ENCODE results near the gene FAM168A. TPM values are rescaled to one million over a fixed set of nuclear protein-coding genes. Genes with fewer than 3 reads are reported as not detected.

FAM168A gene
- total RNA-seq, 1 experiment from 2014 or later, result 21.1 TPM

GRCh38 chr11:73547706-73548595, 50.0 kb downstream of the FAM168A start:
- H3K14ac ChIP-seq (ENCODE audit: insufficient read depth, low read length), result no peak overlapping the region
- no peak overlapping the region for H3K23ac ChIP-seq (ENCODE audit: insufficient read length, low read depth, low read length)
- H3K4me3 Mint-ChIP-seq, result no peak overlapping the region
- H3K23me2 ChIP-seq (ENCODE audit: insufficient read length, low read depth, low read length, poor library complexity, severe bottlenecking), result no peaks in the 10 kb centered on the region
- no peak for DNase-seq
- H3K56ac ChIP-seq (ENCODE audit: insufficient read length, low read depth, low read length), result no peak overlapping the region
- no peaks in the 10 kb centered on the region for H3K36me3 Mint-ChIP-seq (ENCODE audit: insufficient read depth in 1 of 3, low read depth in 3 of 3)
- H2BK20ac ChIP-seq (ENCODE audit: low read depth, low read length, poor library complexity, severe bottlenecking), result no peak overlapping the region
- no peak overlapping the region for H3K4ac ChIP-seq (ENCODE audit: low read depth, low read length)
- peaks cover 16 to 27% of the 10 kb centered on the region in 2 experiments for H3K4me1 Mint-ChIP-seq
- no peak overlapping the region for H2BK15ac ChIP-seq (ENCODE audit: low read depth, low read length)
- no peak overlapping the region for H4K8ac ChIP-seq (replicated peaks; ENCODE audit: insufficient read length, low read depth, low read length)
- no peak overlapping the region for H2AK5ac ChIP-seq (ENCODE audit: insufficient read length, low read length)
- H4K91ac ChIP-seq (ENCODE audit: insufficient read length, low read depth, low read length), result no peak overlapping the region
- TF ChIP-seq CTCF (conservative IDR thresholded peaks at IDR 0.05), result no peak
- no peak overlapping the region for H3K18ac ChIP-seq (ENCODE audit: insufficient read length, low read depth, low read length)
- no peaks in the 10 kb centered on the region for H3K79me2 ChIP-seq (ENCODE audit: insufficient read depth, low read length)
- no peak overlapping the region for H3T11ph ChIP-seq (ENCODE audit: low read length)
- no peaks in the 10 kb centered on the region for H3K9me3 Mint-ChIP-seq
- WGBS (ENCODE audit: extremely low coverage, insufficient read length, low lambda C conversion rate), result no CpG with 5 or more reads among the region's 2 CpGs
- H3K27ac Mint-ChIP-seq, result no peak overlapping the region
- no peak overlapping the region for H2BK12ac ChIP-seq (ENCODE audit: insufficient read length, low read depth, low read length)
- no peaks in the 10 kb centered on the region for H3K27me3 Mint-ChIP-seq (ENCODE audit: low read depth)
- no peak overlapping the region for H3K9ac ChIP-seq (ENCODE audit: extremely low read depth, insufficient read length, low read length)
- no peak overlapping the region for H2BK5ac ChIP-seq (ENCODE audit: insufficient read length, low read length)
- no peak overlapping the region for H3K4me2 ChIP-seq (ENCODE audit: insufficient read depth, insufficient read length, low read length)
- no peaks in the 10 kb centered on the region for H3K79me1 ChIP-seq (ENCODE audit: insufficient read depth, low read depth, low read length, poor library complexity, severe bottlenecking)
- no peaks in the 10 kb centered on the region for H4K20me1 ChIP-seq (ENCODE audit: control insufficient read depth, insufficient read depth, insufficient read length)
- no peaks in the 10 kb centered on the region for H3K4me1 ChIP-seq (ENCODE audit: insufficient read depth, low read length)
- H2BK120ac ChIP-seq (ENCODE audit: low read depth, low read length, poor library complexity, severe bottlenecking), result no peak overlapping the region
- no peak overlapping the region for H3K27ac ChIP-seq (ENCODE audit: insufficient read length, low read depth, low read length)
- H3K9me3 ChIP-seq (ENCODE audit: control insufficient read depth, low read depth, low read length), result no peaks in the 10 kb centered on the region
- H3K27me3 ChIP-seq (ENCODE audit: insufficient read depth, low read length), result no peaks in the 10 kb centered on the region
- no peak overlapping the region for H4K5ac ChIP-seq (ENCODE audit: insufficient read length, low read depth, low read length)
- H2AFZ ChIP-seq (ENCODE audit: low read length), result no peak overlapping the region
